D341Med (cell line): ENCODE data around the gene PTPRS.
A peak's percentile ranks its signal among the peaks of the same experiment; 100 is the strongest.
"Not testable (repeated sequence)": the region's sequence is repeated elsewhere in the genome, so short reads cannot be mapped to it uniquely, and the experiment has no call there.

Experiments
- DNase-seq: peaks from one replicate; pipeline ENCODE4 v3.0.0; 2012; ENCODE audit warnings: low spot score

The PTPRS gene

GRCh38 chr19:5333581-5334365, 6.8 kb downstream of the PTPRS start:
- no peak for DNase-seq

GRCh38 chr19:5332501-5332900, 8.1 kb downstream of the PTPRS start:
- no peak for DNase-seq

GRCh38 chr19:5331790-5332189, 8.8 kb downstream of the PTPRS start:
- no peak for DNase-seq

GRCh38 chr19:5330307-5330720, 10.3 kb downstream of the PTPRS start:
- DNase-seq, result no peak

- no peak for DNase-seq
Observed at GRCh38 chr19:5329141-5329540, 11.5 kb downstream of the PTPRS start.

GRCh38 chr19:5328407-5328806, 12.2 kb downstream of the PTPRS start:
- not testable (repeated sequence) for DNase-seq

GRCh38 chr19:5326986-5327623, 13.5 kb downstream of the PTPRS start:
- no peak for DNase-seq

- DNase-seq, result no peak
Observed at GRCh38 chr19:5326545-5326944, 14.1 kb downstream of the PTPRS start.

- no peak for DNase-seq
Observed at GRCh38 chr19:5324947-5325346, 15.7 kb downstream of the PTPRS start.

- no peak for DNase-seq
Observed at GRCh38 chr19:5323475-5323811, 17.2 kb downstream of the PTPRS start.

- peak; percentile 67 for DNase-seq
Observed at GRCh38 chr19:5321851-5322681, 18.5 kb downstream of the PTPRS start.

- DNase-seq, result no peak
Observed at GRCh38 chr19:5321066-5321642, 19.5 kb downstream of the PTPRS start.

GRCh38 chr19:5319516-5319915, 21.1 kb downstream of the PTPRS start:
- no peak for DNase-seq

GRCh38 chr19:5318306-5318705, 22.3 kb downstream of the PTPRS start:
- DNase-seq, result no peak

- no peak for DNase-seq
Observed at GRCh38 chr19:5317321-5317720, 23.3 kb downstream of the PTPRS start.

- DNase-seq, result no peak
Observed at GRCh38 chr19:5316138-5316537, 24.5 kb downstream of the PTPRS start.

- no peak for DNase-seq
Observed at GRCh38 chr19:5314907-5315298, 25.7 kb downstream of the PTPRS start.

- DNase-seq, result no peak
Observed at GRCh38 chr19:5314012-5314906, 26.4 kb downstream of the PTPRS start.

GRCh38 chr19:5313307-5313706, 27.3 kb downstream of the PTPRS start:
- no peak for DNase-seq

- no peak for DNase-seq
Observed at GRCh38 chr19:5312058-5312457, 28.6 kb downstream of the PTPRS start.

- DNase-seq, result no peak
Observed at GRCh38 chr19:5309438-5310204, 31.0 kb downstream of the PTPRS start.
